Ascending aorta (tissue), 2 donors: ENCODE results near the gene TSPOAP1. TPM values are rescaled to one million over a fixed set of nuclear protein-coding genes. Genes with fewer than 3 reads are reported as not detected.

Source experiments
- DNase-seq, 2 donors: peaks; one replicate each; pipeline ENCODE4 v3.0.0-alpha.2; 2019; ENCODE audit warnings: low spot score in 2 of 2
- H3K27ac ChIP-seq, 2 donors: fragments of 200-600 bp; sonication (generic); one replicate each; pipeline ENCODE4 v1.5.1; 2016 to 2017; ENCODE audit warnings: mild to moderate bottlenecking in 1 of 2
- H3K27me3 ChIP-seq: fragments of 200-600 bp; sonication (generic); one replicate; pipeline ENCODE4 v1.5.1; 2017
- H3K36me3 ChIP-seq, 2 donors: fragments of 200-600 bp; sonication (generic); one replicate each; pipeline ENCODE4 v1.5.1; 2016
- H3K4me1 ChIP-seq, 2 donors: fragments of 200-600 bp; sonication (generic); one replicate each; pipeline ENCODE4 v1.5.1; 2016 to 2017; ENCODE audit warnings: mild to moderate bottlenecking in 1 of 2
- H3K4me3 ChIP-seq, 2 donors: fragments of 200-600 bp; sonication (generic); one replicate each; pipeline ENCODE4 v1.5.1; 2016 to 2017; ENCODE audit warnings: mild to moderate bottlenecking in 1 of 2
- H3K9me3 ChIP-seq, 2 donors: fragments of 200-600 bp; sonication (generic); one replicate each; pipeline ENCODE4 v1.5.1; 2016
- intact Hi-C: fragments of 100-400 bp; cut with DNase I; formaldehyde crosslinking; loops from one replicate; pipeline ENCODE4 v1.15.1; 2023
- total RNA-seq: library from RNA; depleted of rRNA; stranded (reverse); fragments of >200 nt; gene quantifications from one replicate; pipeline ENCODE4 v1.1.0, GENCODE V29; 2016
- TF ChIP-seq, protein P1 (sequence below), 3 experiments: fragments of 200-600 bp in 2 of 3; fragments of 450-650 bp in 1 of 3; sonication (generic) in 2 of 3; IDR thresholded peaks; one replicate each; pipeline ENCODE4 v1.5.1; 2016 to 2019; ENCODE audit warnings: antibody characterized with exemption in 3 of 3, mild to moderate bottlenecking in 1 of 3, moderate library complexity in 1 of 3

The TSPOAP1 gene
- total RNA-seq, 1 donor from 2014 or later, result 22.4 TPM

DNA sequence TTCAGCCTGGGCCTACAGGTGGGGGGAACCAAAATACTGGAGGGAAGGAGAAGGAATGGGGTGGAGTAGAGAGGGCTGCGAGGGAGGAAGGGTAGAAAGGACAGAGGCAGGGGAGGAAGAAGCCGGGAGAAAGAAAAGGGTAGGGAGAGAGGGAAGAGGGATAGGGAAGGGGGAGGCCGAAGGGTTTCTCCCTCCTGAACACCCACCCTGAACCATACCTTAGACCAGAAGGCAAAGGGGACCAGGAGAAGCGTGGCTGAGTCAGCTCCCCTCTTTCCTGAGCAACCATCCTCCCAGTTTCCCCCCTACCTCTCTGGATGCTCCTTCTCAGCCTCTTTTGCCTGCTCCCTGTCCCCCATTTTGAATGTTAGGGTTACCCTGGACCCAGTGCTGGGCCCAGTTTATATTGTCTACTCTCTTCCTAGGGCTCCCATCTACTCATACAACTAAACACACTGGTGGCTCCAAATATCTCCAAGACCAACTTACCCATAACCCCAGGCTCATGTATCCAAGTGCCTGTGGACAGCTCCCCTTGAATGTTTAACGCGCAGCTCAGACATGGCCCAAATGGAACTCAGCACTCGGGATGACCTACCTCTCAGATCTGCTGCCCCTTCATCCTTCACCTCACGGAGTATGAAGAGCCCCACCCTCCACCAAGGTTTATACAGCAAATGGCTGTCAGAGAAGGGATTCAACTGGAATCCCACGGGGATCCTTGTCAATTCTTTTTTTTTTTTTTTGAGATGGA lies 7.8 kb downstream of the TSPOAP1 start:
- DNase-seq, result no peak
- H3K27ac ChIP-seq, result no peak overlapping the region
- H3K4me1 ChIP-seq, result peaks cover 2 to 3% of the 10 kb centered on the region in 2 donors
- H3K27me3 ChIP-seq, result no peaks in the 10 kb centered on the region
- TF ChIP-seq, protein P1, sequence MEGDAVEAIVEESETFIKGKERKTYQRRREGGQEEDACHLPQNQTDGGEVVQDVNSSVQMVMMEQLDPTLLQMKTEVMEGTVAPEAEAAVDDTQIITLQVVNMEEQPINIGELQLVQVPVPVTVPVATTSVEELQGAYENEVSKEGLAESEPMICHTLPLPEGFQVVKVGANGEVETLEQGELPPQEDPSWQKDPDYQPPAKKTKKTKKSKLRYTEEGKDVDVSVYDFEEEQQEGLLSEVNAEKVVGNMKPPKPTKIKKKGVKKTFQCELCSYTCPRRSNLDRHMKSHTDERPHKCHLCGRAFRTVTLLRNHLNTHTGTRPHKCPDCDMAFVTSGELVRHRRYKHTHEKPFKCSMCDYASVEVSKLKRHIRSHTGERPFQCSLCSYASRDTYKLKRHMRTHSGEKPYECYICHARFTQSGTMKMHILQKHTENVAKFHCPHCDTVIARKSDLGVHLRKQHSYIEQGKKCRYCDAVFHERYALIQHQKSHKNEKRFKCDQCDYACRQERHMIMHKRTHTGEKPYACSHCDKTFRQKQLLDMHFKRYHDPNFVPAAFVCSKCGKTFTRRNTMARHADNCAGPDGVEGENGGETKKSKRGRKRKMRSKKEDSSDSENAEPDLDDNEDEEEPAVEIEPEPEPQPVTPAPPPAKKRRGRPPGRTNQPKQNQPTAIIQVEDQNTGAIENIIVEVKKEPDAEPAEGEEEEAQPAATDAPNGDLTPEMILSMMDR (IDR thresholded peaks at IDR 0.05), result no peak
- H3K9me3 ChIP-seq, result no peaks in the 10 kb centered on the region
- intact Hi-C loops, result no loop called here
- no peaks in the 10 kb centered on the region for H3K36me3 ChIP-seq
- H3K4me3 ChIP-seq, result no peak overlapping the region

DNA sequence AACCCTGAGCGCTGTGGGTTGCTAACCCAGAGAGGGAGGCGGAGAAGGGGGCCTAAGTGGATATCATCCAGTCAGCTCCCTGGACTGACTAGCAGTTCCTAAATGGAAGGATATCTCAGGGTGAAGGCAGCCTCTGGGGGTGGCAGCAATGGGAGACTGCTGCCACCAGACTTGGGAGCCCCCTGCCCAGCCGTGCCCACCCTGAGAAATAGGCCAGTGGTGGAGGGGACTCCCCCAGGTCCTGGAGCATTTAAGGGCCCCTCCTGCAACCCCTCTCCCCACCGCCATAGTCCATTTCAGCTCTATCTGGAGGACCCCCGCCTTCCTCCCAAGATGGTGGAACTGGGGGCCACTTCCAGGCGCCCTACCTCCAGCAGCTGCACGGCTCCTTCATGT lies 8.4 kb downstream of the TSPOAP1 start:
- Histone ChIP-seq H3K4me1 (peaks cover 2 to 3% of the 10 kb centered on the region in 2 donors), H3K4me3 (no peak overlapping the region), H3K27ac (no peak overlapping the region), H3K9me3 (no peaks in the 10 kb centered on the region), H3K27me3 (no peaks in the 10 kb centered on the region), H3K36me3 (no peaks in the 10 kb centered on the region)
- TF ChIP-seq, protein P1 (IDR thresholded peaks at IDR 0.05), result no peak
- intact Hi-C loops, result no loop called here
- DNase-seq, result peak in 1 of 2 donors; percentile 38

DNA sequence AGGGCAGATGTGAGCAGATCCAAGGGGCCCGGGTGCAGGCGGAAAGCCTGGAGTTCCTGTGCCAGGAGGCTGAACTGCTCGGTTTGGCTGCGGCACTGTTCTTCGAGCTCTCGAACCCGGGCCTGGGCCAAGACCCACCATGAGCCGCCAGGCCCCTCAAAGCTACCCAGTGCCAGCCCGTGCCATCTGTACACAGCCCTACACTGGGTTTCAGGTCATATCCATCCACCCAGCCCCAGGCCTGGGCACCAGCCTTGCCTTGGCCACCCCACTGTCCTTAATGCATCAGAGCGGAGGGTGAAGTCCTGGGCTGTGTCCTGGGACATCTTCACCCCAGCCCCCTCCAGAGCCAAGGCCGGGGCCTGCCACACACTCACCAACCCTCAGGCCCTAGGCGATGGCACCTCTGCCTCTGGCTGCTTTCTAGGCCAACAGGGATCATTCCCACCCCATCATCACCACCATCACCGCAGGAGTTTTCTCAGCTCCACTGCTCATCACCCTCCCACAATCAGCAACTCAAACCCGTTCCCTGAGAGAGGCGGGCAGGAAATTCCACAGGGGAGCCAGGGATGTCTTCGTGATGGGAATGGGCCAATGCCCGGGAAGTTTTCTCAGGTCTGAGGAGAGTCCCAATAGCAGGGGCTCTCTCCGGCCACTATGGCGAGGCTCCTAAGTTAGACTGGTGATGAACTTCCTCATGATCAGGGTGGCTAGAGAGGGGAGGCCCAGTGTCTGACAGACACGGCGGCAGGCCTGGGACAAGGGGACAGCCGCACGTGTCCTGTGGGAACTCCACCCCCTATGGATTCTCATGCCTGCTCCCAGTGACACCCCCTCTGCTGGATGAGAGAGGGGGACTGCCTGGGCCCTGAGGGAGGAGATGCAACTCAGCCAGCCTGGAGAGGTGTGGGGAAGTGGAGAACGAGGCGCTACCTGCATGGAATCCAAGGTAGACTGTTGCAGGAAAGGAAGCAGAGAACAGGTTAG lies 9.1 kb downstream of the TSPOAP1 start:
- H3K36me3 ChIP-seq, result no peaks in the 10 kb centered on the region
- H3K9me3 ChIP-seq, result no peaks in the 10 kb centered on the region
- peak in 1 of 2 donors; percentile 61 for DNase-seq
- TF ChIP-seq, protein P1 (IDR thresholded peaks at IDR 0.05), result no peak
- peaks cover 0 to 3% of the 10 kb centered on the region in 2 donors for H3K4me1 ChIP-seq
- H3K27me3 ChIP-seq, result no peaks in the 10 kb centered on the region
- intact Hi-C loops, result no loop called here
- H3K27ac ChIP-seq, result no peak overlapping the region
- no peak overlapping the region for H3K4me3 ChIP-seq

DNA sequence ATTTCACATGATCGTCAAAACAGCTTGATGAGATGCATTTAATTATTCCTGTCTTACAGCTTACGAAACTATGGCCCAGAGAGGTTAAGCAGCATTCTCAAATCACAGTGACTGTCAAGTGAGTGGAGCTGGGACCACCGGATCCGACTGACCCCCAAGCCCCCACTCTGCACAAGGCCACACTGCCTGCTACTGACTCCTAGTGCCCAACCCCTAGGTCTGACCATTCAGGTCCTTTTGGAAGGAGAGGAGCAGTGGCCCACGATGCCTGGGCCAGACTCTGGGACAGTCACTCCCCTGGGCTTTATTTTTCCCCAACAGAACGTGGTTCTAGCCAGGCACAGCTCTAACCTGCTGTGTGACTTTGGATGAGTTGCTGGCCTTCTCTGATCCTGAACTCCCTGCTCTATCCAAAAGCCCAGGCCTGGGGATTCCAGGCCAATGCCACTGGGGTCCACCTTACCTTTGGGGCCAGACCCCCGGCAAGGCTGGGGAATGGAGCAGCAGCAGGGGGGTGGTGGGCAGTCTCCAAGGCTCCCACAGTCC lies 9.9 kb downstream of the TSPOAP1 start:
- H3K36me3 ChIP-seq, result no peaks in the 10 kb centered on the region
- no peaks in the 10 kb centered on the region for H3K9me3 ChIP-seq
- DNase-seq, result no peak
- intact Hi-C loops, result no loop called here
- no peaks in the 10 kb centered on the region for H3K27me3 ChIP-seq
- H3K27ac ChIP-seq, result no peak overlapping the region
- H3K4me1 ChIP-seq, result no peaks in the 10 kb centered on the region
- TF ChIP-seq, protein P1 (IDR thresholded peaks at IDR 0.05), result no peak
- no peak overlapping the region for H3K4me3 ChIP-seq

DNA sequence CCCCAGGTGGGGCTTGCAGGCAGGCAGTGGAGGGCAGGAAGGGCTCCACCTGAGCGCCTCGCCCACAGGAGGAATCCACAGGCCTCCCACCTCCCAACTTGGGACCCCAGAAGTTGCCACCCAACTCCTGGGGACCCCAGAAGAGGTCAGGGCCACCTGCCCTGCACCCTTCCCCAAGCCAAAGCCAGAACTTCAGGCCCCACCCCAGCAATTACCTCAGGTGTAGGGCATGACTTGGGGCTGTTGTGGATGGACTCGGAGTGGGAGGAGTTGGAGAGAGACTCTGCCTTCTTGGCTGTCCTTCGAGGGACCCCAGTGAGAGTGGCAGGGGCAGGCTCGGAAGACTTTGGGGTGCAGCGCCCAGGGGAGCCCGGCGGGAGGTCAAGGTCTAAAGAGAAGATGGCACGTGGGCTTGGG lies 10.5 kb downstream of the TSPOAP1 start:
- no peaks in the 10 kb centered on the region for H3K4me1 ChIP-seq
- H3K36me3 ChIP-seq, result no peaks in the 10 kb centered on the region
- H3K27ac ChIP-seq, result no peak overlapping the region
- peak in 1 of 2 donors; percentile 51 for DNase-seq
- intact Hi-C loops, result no loop called here
- no peak overlapping the region for H3K4me3 ChIP-seq
- no peaks in the 10 kb centered on the region for H3K9me3 ChIP-seq
- no peaks in the 10 kb centered on the region for H3K27me3 ChIP-seq
- TF ChIP-seq, protein P1 (IDR thresholded peaks at IDR 0.05), result no peak
